ENCODE results near the gene CSTF2. TPM values are rescaled to one million over a fixed set of nuclear protein-coding genes. Genes with fewer than 3 reads are reported as not detected.

The CSTF2 gene
- total and polyA plus RNA-seq, 2 of the 4 experiments (the other 2 are of a cell fraction) = 22.8 to 30.3 TPM

- H3K56ac ChIP-seq (ENCODE audit: extremely low read depth, insufficient read depth, low read length) = no peak within 1 kb of the TSS
- no peak within 1 kb of the TSS for H2AFZ ChIP-seq (replicated peaks; ENCODE audit: low read length, poor library complexity)
- no TSS peak for BruUV-seq (replicated peaks)
- peaks cover 2% of the 10 kb centered on the region; the same call in 1 of the 2 replicates for H3K4me1 ChIP-seq (ENCODE audit: control insufficient read depth, insufficient read depth, low read length)
- no peak within 1 kb of the TSS for H3K23ac ChIP-seq (ENCODE audit: low read depth, low read length)
- no peak within 1 kb of the TSS for H3K4me2 ChIP-seq (ENCODE audit: low read depth, low read length)
- in situ Hi-C loops (cut with MboI; ENCODE audit: low sequenced_read_pairs) = no loop called here
- H2BK120ac ChIP-seq (ENCODE audit: low read depth, low read length) = no peak within 1 kb of the TSS
- DNase-seq = peak; percentile 13
- H2BK15ac ChIP-seq (ENCODE audit: low read depth, low read length) = no peak within 1 kb of the TSS
- no peak within 1 kb of the TSS for H3K14ac ChIP-seq (replicated peaks; ENCODE audit: low read depth, low read length)
- H4K8ac ChIP-seq (ENCODE audit: low read depth in 2 of 2, low read length in 2 of 2) = no peak within 1 kb of the TSS
- no peak within 1 kb of the TSS for H4K5ac ChIP-seq (ENCODE audit: low read depth, low read length)
- TF ChIP-seq CEBPB (IDR thresholded peaks at IDR 0.05; ENCODE audit: low read depth, low read length) (0 out of 2 replicates have a peak, but pooled peaks have one; percentile 8), FOS (IDR thresholded peaks at IDR 0.05; ENCODE audit: low read depth, low read length) (no peak)
- peak within 1 kb of the TSS; percentile 78; the same call in 1 of the 2 replicates for H3K18ac ChIP-seq (ENCODE audit: low read depth, low read length)
- intact Hi-C loops (cut with micrococcal nuclease) = no loop called here
- peak within 1 kb of the TSS; percentile 5; the same call in 1 of the 2 replicates for H3K4ac ChIP-seq (ENCODE audit: low read depth, low read length)
- H4K91ac ChIP-seq (ENCODE audit: insufficient read depth, low read depth, low read length) = no peak within 1 kb of the TSS
- no peak within 1 kb of the TSS for H2AK5ac ChIP-seq (ENCODE audit: low read depth, low read length)
- dilution Hi-C loops (cut with HindIII; ENCODE audit: low sequenced_read_pairs, unreplicated experiment) = no loop called here
- 0 out of 2 replicates have a peak within 1 kb of the TSS, but pooled peaks have one; percentile 65 for H2BK20ac ChIP-seq (ENCODE audit: low read depth, low read length)
- WGBS, 2 experiments (ENCODE audit: extremely low coverage in 2 of 2, insufficient read length in 1 of 2) = no CpG with 5 or more reads among the region's 2 CpGs
- ChIA-PET CTCF (no interaction called here), POLR2A (ENCODE audit: unreplicated experiment) (no interaction called here)
- ATAC-seq (ENCODE audit: low read depth) = no peak; the same call in 1 of the 2 replicates
- H3K36me3 ChIP-seq (ENCODE audit: control insufficient read depth, insufficient read depth, low read length) = no peaks in the 10 kb centered on the region
- peaks cover 3% of the 10 kb centered on the region; the same call in 1 of the 2 replicates for H3K9me1 ChIP-seq (ENCODE audit: insufficient read depth, low read length)
- H3K27me3 ChIP-seq (ENCODE audit: control insufficient read depth, insufficient read depth, low read length) = peaks cover 2% of the 10 kb centered on the region
- no peak within 1 kb of the TSS for H3K27ac ChIP-seq (ENCODE audit: insufficient read depth, low read length)
- H2AK9ac ChIP-seq (replicated peaks; ENCODE audit: low read depth, low read length, poor library complexity) = no peak within 1 kb of the TSS
- no peaks in the 10 kb centered on the region for H3K9me3 ChIP-seq (ENCODE audit: control insufficient read depth, insufficient read depth, low read length)
- H3K4me3 ChIP-seq (ENCODE audit: insufficient read depth, low read depth, low read length) = no peak within 1 kb of the TSS
- no peaks in the 10 kb centered on the region for H4K20me1 ChIP-seq (ENCODE audit: insufficient read depth, low read length)
- no peaks in the 10 kb centered on the region for H3K79me1 ChIP-seq (ENCODE audit: low read depth in 1 of 2, low read length in 2 of 2)
- no peak within 1 kb of the TSS for H2BK5ac ChIP-seq (ENCODE audit: low read depth, low read length, poor library complexity, severe bottlenecking)
- H3K9ac ChIP-seq (ENCODE audit: low read depth, low read length) = no peak within 1 kb of the TSS
Measured at GRCh38 chrX:100874325-100874724, 54.1 kb downstream of the CSTF2 start, which contains the start of gene NOX1. NOX1 (minus strand) TSS chrX:100874359; CDS start chrX:100874139, 220 bp downstream.
